ENCODE data around the gene WIPF3.

DNA sequence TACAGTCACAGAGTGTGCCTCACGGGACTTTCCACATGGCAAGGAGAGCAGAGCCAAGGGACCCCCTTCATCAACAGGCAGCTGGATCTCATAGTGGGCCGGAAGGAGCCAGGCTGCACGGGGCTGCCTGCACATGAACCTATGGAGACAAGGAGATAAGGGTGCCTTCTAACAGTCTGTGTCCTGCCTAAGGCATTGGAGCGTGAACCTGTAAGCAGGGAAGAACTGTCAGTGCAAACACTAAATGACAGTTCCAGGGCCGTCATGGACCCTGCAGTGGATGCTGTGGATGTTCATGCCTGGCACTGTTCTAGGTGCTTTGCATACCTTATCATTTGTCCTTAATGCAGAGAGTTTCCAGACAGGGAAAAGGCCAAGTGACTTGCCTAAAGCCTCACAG is 85.9 kb downstream of the WIPF3 start:
- TF ChIP-seq, protein P1, sequence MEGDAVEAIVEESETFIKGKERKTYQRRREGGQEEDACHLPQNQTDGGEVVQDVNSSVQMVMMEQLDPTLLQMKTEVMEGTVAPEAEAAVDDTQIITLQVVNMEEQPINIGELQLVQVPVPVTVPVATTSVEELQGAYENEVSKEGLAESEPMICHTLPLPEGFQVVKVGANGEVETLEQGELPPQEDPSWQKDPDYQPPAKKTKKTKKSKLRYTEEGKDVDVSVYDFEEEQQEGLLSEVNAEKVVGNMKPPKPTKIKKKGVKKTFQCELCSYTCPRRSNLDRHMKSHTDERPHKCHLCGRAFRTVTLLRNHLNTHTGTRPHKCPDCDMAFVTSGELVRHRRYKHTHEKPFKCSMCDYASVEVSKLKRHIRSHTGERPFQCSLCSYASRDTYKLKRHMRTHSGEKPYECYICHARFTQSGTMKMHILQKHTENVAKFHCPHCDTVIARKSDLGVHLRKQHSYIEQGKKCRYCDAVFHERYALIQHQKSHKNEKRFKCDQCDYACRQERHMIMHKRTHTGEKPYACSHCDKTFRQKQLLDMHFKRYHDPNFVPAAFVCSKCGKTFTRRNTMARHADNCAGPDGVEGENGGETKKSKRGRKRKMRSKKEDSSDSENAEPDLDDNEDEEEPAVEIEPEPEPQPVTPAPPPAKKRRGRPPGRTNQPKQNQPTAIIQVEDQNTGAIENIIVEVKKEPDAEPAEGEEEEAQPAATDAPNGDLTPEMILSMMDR (IDR thresholded peaks at IDR 0.05), result no peak
- TF ChIP-seq POLR2AphosphoS5 (IDR thresholded peaks at IDR 0.05) (no peak), POLR2A (IDR thresholded peaks at IDR 0.05) (no peak)

Measured in upper lobe of left lung (tissue), 4 donors.